ENCODE measurements around the gene SLC19A2. TPM values are rescaled to one million over a fixed set of nuclear protein-coding genes. Genes with fewer than 3 reads are reported as not detected.
A peak's percentile ranks its signal among the peaks of the same experiment; 100 is the strongest.

SLC19A2 gene
- total and polyA plus RNA-seq, 2 of the 13 experiments (the other 11 are each of a cell fraction or from before 2014, with no cell fraction given): 30.4 to 56.0 TPM

GRCh38 chr1:169484683-169485430 lies 887 bp downstream of the SLC19A2 start (continued):
- TF ChIP-seq ZNF770 (CRISPR knock-in tag; IDR thresholded peaks at IDR 0.05) (no peak), SPEN (CRISPR knock-in tag; IDR thresholded peaks at IDR 0.05; ENCODE audit: low read depth) (no peak), HOXA9 (CRISPR knock-in tag; IDR thresholded peaks at IDR 0.05; ENCODE audit: borderline replicate concordance) (no peak), ZNF703 (CRISPR knock-in tag; IDR thresholded peaks at IDR 0.05; ENCODE audit: borderline replicate concordance) (no peak), MTF2 (CRISPR knock-in tag; IDR thresholded peaks at IDR 0.05; ENCODE audit: borderline replicate concordance) (no peak), ZNF276 (CRISPR knock-in tag; IDR thresholded peaks at IDR 0.05; ENCODE audit: low read depth) (no peak), SP4 (CRISPR knock-in tag; IDR thresholded peaks at IDR 0.05) (no peak), ZNF280D (CRISPR knock-in tag; IDR thresholded peaks at IDR 0.05) (no peak), JARID2 (CRISPR knock-in tag; IDR thresholded peaks at IDR 0.05; ENCODE audit: insufficient replicate concordance) (no peak), NFKBIZ (CRISPR knock-in tag; IDR thresholded peaks at IDR 0.05) (no peak), TOE1 (CRISPR knock-in tag; IDR thresholded peaks at IDR 0.05) (no peak), PATZ1 (CRISPR knock-in tag; IDR thresholded peaks at IDR 0.05) (peak; percentile 100), SIN3B (IDR thresholded peaks at IDR 0.05; ENCODE audit: low read length) (no peak), ZNF503 (CRISPR knock-in tag; IDR thresholded peaks at IDR 0.05) (peak; percentile 70; the same call in 1 of the 2 replicates), FOXJ3 (CRISPR knock-in tag; IDR thresholded peaks at IDR 0.05; ENCODE audit: borderline replicate concordance) (peak; percentile 68; the same call in 1 of the 2 replicates)

Measured in HepG2 (cell line).